ENCODE data around the gene EIF4E3. TPM values are rescaled to one million over a fixed set of nuclear protein-coding genes. Genes with fewer than 3 reads are reported as not detected.

Gene EIF4E3
- total RNA-seq, 1 experiment from 2014 or later = not detected

DNA sequence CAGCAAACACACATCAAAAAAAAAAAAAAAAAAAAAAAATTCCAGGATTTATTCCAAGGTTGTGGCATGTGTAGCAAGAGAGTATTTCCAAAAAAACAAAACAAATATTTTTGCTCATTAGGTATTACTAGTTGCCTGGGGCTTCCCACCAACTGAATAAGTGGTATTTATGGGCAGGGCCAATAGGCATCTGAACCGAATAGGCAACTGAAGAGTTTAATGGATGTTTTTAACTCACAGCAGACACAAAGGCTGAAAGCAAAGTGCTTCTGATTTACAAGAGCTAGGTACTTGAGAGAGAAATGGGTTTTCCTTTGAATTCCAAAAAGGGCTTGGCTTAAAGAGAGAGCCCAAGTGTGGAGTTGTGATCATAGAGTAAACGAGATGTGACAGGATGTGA lies 21.4 kb downstream of the EIF4E3 start:
- TF ChIP-seq EZH2 (IDR thresholded peaks at IDR 0.05; ENCODE audit: low read depth) = no peak
- TF ChIP-seq, protein P1, sequence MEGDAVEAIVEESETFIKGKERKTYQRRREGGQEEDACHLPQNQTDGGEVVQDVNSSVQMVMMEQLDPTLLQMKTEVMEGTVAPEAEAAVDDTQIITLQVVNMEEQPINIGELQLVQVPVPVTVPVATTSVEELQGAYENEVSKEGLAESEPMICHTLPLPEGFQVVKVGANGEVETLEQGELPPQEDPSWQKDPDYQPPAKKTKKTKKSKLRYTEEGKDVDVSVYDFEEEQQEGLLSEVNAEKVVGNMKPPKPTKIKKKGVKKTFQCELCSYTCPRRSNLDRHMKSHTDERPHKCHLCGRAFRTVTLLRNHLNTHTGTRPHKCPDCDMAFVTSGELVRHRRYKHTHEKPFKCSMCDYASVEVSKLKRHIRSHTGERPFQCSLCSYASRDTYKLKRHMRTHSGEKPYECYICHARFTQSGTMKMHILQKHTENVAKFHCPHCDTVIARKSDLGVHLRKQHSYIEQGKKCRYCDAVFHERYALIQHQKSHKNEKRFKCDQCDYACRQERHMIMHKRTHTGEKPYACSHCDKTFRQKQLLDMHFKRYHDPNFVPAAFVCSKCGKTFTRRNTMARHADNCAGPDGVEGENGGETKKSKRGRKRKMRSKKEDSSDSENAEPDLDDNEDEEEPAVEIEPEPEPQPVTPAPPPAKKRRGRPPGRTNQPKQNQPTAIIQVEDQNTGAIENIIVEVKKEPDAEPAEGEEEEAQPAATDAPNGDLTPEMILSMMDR (conservative IDR thresholded peaks at IDR 0.05) = no peak
- H3K9me2 ChIP-seq (ENCODE audit: insufficient read depth) = no peaks in the 10 kb centered on the region
- H3K27ac ChIP-seq = no peak overlapping the region
- no TSS peak for BruUV-seq (replicated peaks)
- no peaks in the 10 kb centered on the region for H3K4me1 ChIP-seq (replicated peaks; ENCODE audit: insufficient read depth)
- H3K4me3 ChIP-seq = no peak overlapping the region
- H3F3A ChIP-seq (ENCODE audit: insufficient read depth, low read depth) = no peaks in the 10 kb centered on the region
- H3K36me3 ChIP-seq (ENCODE audit: low read depth) = no peaks in the 10 kb centered on the region
- POLR2A ChIA-PET (ENCODE audit: unreplicated experiment) = no interaction called here
- no peak overlapping the region for H3K4me2 ChIP-seq
- H2AFZ ChIP-seq = no peak overlapping the region
- CTCF ChIA-PET = no interaction called here
- H3K27me3 ChIP-seq (ENCODE audit: insufficient read depth, low read depth) = 0 out of 2 replicates have a peak, but pooled peaks cover 2% of the 10 kb centered on the region
- intact Hi-C loops (cut with micrococcal nuclease; ENCODE audit: unreplicated experiment) = no loop called here
- DNase-seq = no peak
- H4K20me1 ChIP-seq (ENCODE audit: insufficient read depth) = no peaks in the 10 kb centered on the region
- no peaks in the 10 kb centered on the region for H3K9me3 ChIP-seq (ENCODE audit: insufficient read depth, low read depth)
- H3K79me2 ChIP-seq (ENCODE audit: low read depth) = no peaks in the 10 kb centered on the region

DNA sequence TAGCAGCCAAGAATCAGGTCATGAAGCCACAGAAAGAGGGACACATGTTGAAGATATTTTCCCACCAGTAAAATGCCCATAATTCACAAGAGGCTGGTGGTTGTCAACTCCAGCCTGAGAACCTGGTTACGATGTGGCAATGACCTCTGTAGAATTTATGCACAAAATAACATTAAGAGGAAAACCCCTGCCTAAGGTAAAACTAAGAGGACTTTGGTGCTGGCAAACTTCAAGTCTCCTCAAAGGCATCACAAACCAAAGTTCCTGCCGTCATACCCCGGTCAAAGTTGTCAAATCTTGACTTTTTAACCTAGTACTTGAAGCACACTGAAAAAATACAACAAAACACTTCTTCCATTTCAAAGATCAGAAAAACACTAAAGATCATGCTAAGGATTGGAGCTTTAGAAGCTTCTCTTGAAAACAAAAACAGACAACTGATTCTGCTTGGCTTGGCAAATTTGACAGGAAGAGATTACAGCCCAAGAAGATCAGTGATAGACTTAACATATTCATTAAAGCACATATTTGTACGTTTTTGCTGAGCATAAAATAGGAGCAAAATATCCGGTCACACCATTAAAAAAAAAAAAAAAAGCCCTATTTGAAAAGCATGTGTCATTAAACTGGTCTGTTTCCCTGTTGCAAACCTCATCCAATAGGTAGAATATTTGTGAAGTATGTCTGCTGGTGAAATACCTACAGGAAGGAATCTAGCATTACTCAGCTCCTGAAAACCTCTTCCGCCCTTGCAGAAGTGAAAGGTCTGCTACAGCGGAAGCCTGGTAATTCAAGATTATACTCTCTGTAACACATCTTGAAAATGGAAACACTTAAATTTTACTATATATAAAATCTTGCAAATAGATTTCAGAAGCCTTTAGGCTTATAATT lies 22.8 kb downstream of the EIF4E3 start:
- TF ChIP-seq, protein P1 (conservative IDR thresholded peaks at IDR 0.05) = no peak
- TF ChIP-seq EZH2 (IDR thresholded peaks at IDR 0.05; ENCODE audit: low read depth) = no peak

DNA sequence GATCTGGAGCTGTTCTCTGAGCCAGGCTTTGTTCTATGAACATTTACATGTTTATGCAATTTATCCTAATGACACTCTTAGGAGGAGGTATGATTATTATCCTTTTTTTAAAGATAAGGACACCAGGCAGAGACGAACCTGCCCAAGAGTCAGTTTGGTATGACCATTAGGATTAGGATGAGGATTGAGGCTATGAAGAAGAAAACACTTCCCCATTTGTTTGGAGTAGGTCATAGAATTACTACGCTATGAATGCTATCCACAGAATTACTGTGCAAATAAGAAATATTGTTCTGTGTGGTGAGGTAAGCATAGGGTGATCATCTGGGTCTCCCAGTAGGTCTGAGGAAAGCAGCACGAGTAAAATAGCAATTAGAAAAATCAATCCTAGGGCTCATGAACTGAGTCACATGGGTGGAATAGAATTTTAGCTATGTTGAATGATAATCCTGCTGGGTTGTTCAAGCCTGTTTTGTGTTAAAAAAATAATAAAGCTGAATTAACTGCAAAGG lies 23.9 kb downstream of the EIF4E3 start:
- H4K20me1 ChIP-seq (ENCODE audit: insufficient read depth) = no peaks in the 10 kb centered on the region
- H3K4me3 ChIP-seq = no peak overlapping the region
- H3K9me3 ChIP-seq (ENCODE audit: insufficient read depth, low read depth) = no peaks in the 10 kb centered on the region
- no peaks in the 10 kb centered on the region for H3K4me1 ChIP-seq (replicated peaks; ENCODE audit: insufficient read depth)
- no peaks in the 10 kb centered on the region for H3F3A ChIP-seq (ENCODE audit: insufficient read depth, low read depth)
- H3K27me3 ChIP-seq (ENCODE audit: insufficient read depth, low read depth) = peaks cover 4% of the 10 kb centered on the region; the same call in 1 of the 2 replicates
- H3K27ac ChIP-seq = no peak overlapping the region
- no peaks in the 10 kb centered on the region for H3K36me3 ChIP-seq (ENCODE audit: low read depth)
- TF ChIP-seq, protein P1 (conservative IDR thresholded peaks at IDR 0.05) = no peak
- TF ChIP-seq EZH2 (IDR thresholded peaks at IDR 0.05; ENCODE audit: low read depth) = no peak
- ChIA-PET CTCF (no interaction called here), POLR2A (ENCODE audit: unreplicated experiment) (no interaction called here)
- no peaks in the 10 kb centered on the region for H3K79me2 ChIP-seq (ENCODE audit: low read depth)
- H3K9me2 ChIP-seq (ENCODE audit: insufficient read depth) = no peaks in the 10 kb centered on the region
- no peak for DNase-seq
- no peak overlapping the region for H2AFZ ChIP-seq
- intact Hi-C loops (cut with micrococcal nuclease; ENCODE audit: unreplicated experiment) = no loop called here
- no TSS peak for BruUV-seq (replicated peaks)
- no peak overlapping the region for H3K4me2 ChIP-seq

More for the DNA sequence above, 22.8 kb downstream of the EIF4E3 start:
- Histone ChIP-seq H3K4me1 (replicated peaks; ENCODE audit: insufficient read depth) (no peaks in the 10 kb centered on the region), H3K9me2 (ENCODE audit: insufficient read depth) (no peaks in the 10 kb centered on the region), H3K9me3 (ENCODE audit: insufficient read depth, low read depth) (no peaks in the 10 kb centered on the region), H3K27ac (no peak overlapping the region), H3K4me2 (no peak overlapping the region), H2AFZ (no peak overlapping the region), H4K20me1 (ENCODE audit: insufficient read depth) (no peaks in the 10 kb centered on the region), H3F3A (ENCODE audit: insufficient read depth, low read depth) (no peaks in the 10 kb centered on the region), H3K36me3 (ENCODE audit: low read depth) (no peaks in the 10 kb centered on the region), H3K4me3 (no peak overlapping the region), H3K79me2 (ENCODE audit: low read depth) (no peaks in the 10 kb centered on the region), H3K27me3 (ENCODE audit: insufficient read depth, low read depth) (0 out of 2 replicates have a peak, but pooled peaks cover 2% of the 10 kb centered on the region)
- no TSS peak for BruUV-seq (replicated peaks)
- intact Hi-C loops (cut with micrococcal nuclease; ENCODE audit: unreplicated experiment) = no loop called here
- peak in 1 of 2 experiments; percentile 50 for DNase-seq
- CTCF ChIA-PET = interaction anchor here (0.6 kb wide), 1 partner anchor 1018 kb away, joined by 3 read pairs; no protein-coding TSS in a partner anchor
- POLR2A ChIA-PET (ENCODE audit: unreplicated experiment) = no interaction called here
